GM21717 (cell line): ENCODE results near the gene RRP8.

Source experiments
- ATAC-seq: cut with Tn5 transposase; IDR thresholded peaks from one replicate; pipeline ENCODE4 v1.9.1; 2021; ENCODE audit warnings: mild to moderate bottlenecking, moderate library complexity; ENCODE audit not compliant: unreplicated experiment

RRP8 gene

DNA sequence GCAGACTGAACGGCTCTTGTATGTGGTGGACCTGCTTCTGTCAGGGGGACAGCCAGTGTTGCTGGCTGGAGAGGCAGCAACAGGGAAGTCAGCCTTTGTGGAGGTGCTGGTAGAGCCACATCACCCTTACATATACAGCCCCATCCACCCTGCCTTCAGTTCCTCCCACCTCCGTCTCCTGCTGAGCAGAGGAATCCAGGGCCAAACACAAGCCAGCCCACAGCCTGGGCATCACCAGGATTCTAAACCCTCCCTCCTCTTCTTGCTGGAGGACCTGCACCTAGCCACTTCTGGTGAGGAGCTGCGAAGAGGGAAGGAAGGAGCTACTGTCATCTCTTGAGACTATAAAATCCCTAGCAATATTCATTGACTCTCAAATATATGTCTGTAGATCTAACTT, 54.8 kb downstream of the RRP8 start:
- ATAC-seq: no peak

- ATAC-seq: no peak
Observed at GRCh38 chr11:6548121-6548520, 55.3 kb downstream of the RRP8 start.

DNA sequence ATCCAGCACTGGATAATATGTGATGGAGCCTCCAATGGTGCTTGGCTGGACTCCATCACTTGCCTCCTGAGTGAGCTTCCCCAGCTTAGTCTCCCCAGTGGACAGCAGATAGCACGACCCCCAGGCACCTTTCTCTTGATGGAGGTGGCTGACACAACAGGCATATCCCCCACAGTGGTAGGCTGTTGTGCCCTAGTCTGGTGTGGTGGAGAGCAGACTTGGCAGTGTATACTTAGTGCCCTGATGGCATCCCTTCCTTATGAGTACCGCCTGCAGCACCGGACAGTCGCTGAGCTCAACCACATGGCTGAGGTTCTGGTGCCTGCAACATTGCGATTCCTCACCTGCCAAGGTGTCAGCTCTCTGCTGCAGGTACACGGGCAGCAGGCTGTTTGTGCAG, 56.2 kb downstream of the RRP8 start:
- no peak for ATAC-seq

DNA sequence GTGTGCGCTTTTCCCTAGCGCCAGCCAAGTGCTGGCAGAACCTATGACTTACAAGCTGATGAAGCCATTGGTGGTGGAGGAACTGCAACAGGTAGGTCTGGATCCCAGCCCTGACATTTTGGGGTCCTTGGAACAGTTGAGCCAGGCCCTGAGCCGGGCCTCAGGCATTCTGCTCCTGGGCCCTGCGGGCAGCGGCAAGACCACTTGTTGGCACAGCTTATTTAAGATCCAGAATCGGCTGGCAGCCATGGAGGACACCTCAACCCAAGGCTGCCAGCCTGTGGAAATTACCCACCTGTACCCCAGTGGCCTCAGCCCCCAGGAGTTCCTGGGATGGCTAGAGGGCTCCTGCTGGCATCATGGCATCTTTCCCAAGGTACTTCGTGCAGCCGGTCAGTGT, 56.7 kb downstream of the RRP8 start:
- no peak for ATAC-seq

GRCh38 chr11:6545917-6546605, 57.4 kb downstream of the RRP8 start:
- no peak for ATAC-seq
